GM21825 (cell line): Measurements from ENCODE around the gene DEFB131B.
"Not testable (repeated sequence)": the region's sequence is repeated elsewhere in the genome, so short reads cannot be mapped to it uniquely, and the experiment has no call there.

Experiments used
- ATAC-seq: cut with Tn5 transposase; IDR thresholded peaks from one replicate; pipeline ENCODE4 v1.9.1; 2021; ENCODE audit warnings: mild to moderate bottlenecking, moderate library complexity; ENCODE audit not compliant: unreplicated experiment

Gene DEFB131B, protein sequence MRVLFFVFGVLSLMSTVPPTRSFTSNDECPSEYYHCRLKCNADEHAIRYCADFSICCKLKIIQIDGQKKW

DNA sequence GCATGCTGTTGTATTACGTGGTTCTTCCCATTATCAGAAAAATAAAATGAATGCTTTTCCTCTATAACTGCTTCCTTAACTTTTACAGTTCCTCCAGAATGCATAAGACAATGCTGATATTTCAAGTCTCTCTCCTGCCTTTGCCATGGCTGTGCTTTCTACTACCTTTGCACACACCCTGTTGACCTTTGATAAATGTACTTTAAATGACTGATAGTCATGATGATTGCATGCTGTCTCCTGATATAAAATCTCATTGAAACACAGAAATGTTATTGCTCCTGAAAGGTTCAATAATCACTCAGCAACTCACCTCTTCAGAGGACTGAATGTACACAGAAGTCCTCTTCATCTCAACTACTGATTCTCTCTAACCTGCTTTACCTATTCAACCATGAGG is at the start of gene DEFB131B:
Gene DEFB131B (plus strand): TSS at position 395 of the 400 bp plus-strand sequence. CDS start 0 bp downstream, at position 395.
- not testable (repeated sequence) for ATAC-seq

DNA sequence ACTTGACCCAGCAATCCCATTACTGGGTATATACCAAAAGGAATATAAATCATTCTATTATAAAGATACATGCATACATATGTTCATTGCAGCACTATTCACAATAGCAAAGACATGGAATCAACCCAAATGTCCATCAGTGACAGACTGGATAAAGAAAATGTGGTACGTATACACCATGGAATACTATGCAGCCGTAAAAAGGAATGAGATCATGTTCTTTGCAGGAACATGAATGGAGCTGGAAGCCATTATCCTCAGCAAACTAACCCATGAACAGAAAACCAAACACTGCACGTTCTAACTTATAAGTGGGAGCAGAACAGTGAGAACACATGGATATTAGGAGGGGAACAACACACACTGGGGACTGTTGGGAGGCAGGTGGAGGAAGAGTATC is 49.0 kb upstream of the DEFB131B start:
- ATAC-seq: not testable (repeated sequence)

DNA sequence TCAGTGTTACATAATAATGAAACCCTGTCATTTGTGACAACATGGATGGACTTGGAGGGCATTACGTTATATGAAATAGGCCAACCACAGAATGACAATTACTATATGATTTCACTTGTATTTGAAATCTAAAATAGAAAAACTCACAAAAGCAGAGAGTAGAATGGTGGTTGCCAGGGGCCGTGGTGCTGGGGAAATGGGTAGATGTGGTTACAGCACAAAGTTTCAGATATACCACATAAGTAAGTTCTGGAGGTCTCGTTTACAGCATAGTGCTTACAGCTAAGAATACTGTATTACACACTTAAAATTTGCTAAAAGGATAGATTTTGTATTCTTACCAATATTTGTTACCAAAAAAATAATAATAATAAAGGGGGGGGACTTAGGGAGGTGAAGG is 48.6 kb upstream of the DEFB131B start:
- ATAC-seq: not testable (repeated sequence)

DNA sequence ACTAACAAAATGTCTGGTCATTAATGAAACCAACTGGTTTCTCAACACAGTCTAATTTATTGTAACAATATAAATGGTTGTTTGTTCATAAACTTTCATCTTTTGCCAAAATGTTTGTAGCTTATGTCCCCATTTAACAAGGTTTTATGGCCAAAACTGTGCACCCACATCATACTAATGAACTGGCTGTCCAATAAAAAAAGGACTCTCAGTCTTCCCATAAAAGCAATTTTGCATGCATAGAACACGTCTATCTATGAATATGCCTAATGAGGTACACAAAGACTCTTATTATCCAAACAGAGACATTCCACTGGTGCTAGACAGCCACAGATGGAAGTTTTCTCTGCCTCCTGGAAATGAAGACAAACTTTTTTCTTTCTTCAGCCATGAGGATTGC is 45.4 kb upstream of the DEFB131B start, which contains the start of gene DEFB108B:
Gene DEFB108B (plus strand): TSS at position 390 of the 400 bp plus-strand sequence. CDS start 0 bp downstream, at position 390.
- not testable (repeated sequence) for ATAC-seq

DNA sequence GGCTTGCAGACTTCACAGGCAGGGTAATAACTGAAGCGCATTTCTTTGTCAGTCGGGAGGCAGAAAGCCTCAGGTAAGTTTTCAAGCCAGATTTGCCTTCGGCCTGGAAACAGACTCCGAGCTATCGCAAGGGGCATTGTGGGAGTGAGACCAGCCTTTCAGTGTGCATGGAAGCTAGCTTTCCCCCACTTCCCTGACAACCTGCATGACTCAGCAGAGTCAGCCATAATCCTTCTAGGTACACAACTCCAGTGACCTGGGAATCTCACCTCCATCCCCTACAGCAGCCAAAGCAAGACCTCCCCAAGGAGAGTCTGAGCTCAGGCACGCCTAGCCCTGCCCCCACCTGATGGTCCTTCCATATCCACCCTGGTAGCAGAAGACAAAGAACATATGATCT is 35.5 kb upstream of the DEFB131B start:
- not testable (repeated sequence) for ATAC-seq

DNA sequence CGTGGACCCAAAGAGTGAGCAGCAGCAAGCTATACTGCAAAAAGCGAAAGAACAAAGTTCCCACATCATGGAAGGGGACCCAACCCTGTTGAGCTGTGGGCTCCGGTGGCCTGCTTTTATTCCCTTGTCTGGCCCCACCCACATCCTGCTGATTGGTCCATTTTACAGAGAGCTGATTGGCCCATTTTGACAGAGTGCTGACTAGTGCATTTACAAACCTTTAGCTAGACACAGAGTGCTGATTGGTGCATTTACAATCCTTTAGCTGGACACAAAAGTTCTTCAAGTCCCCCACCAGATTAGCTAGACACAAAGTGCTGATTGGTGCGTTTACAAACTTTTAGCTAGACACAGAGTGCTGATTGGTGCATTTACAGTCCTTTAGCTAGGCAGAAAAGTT is 34.9 kb upstream of the DEFB131B start:
- ATAC-seq: not testable (repeated sequence)

DNA sequence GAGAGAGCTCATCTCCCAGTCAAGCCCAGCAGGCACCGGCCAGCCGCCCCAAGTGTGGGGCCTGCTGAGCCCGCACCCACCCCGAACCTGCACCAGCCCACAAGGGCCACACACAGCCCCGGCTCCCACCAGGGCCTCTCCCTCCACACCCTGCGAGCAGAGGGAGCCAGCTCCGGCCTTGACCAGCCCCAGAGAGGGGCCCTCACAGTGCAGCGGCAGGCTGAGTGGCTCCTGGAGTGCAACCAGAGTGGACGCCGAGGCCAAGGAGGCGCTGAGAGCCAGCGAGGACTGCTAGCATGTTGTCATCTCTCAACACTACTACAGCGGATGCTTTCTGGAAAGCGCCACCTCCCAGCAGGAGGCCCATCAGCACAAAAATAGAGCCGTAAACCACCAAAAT is 34.4 kb upstream of the DEFB131B start:
- no peak for ATAC-seq

DNA sequence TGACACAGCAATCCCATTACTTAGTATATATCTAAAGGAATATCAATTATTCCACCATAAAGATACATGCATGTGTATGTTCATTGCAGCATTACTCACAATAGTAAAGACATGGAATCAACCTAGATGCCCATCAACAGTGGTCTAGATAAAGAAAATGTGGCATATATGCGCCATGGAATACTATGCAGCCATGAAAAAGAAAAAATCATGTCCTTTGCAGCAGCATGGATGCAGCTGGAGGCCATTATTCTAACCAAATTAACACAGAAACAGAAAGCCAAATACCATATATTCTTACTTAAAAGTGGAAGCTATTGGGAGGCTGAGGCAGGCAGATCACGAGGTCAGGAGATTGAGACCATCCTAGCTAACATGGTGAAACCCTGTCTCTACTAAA is 24.4 kb upstream of the DEFB131B start:
- ATAC-seq: not testable (repeated sequence)

DNA sequence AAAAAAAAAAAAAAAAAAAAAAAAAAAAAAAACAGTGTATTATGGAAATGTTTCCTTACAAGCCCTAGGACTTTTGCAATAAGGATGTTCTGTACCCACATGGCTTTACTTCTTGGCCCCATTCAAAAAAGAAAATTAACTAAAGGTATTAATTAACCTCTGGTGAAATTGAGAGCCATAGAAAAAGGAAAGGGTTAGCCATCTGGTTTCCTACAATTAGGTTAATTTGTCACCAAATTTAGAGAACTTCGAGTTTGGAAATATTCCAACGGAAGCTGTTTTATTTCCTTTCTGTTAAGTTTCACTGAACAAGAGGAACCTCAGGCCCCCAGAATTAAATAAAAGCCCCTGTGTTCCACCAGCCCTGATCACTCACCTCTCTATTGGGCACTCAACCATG is 22.4 kb upstream of the DEFB131B start:
- ATAC-seq: not testable (repeated sequence)

DNA sequence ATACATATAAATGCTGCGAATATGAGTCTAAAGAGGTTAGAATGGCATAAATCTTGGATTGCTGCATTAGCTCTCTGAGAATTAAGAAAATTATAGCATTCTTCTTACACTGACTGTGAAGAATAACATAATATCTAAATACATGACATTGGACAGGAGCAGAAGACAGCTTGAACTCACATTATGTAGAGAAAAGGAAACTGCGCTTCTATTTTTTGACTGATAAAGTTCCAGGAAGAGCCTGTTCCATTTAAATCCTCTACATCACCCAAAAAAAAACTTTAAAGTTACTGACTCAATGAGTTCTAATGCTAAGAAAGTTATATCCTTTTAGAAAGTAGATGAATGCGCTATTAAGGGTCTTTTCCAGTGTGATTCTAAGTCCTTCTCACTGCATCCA is 17.4 kb upstream of the DEFB131B start:
- ATAC-seq: not testable (repeated sequence)

DNA sequence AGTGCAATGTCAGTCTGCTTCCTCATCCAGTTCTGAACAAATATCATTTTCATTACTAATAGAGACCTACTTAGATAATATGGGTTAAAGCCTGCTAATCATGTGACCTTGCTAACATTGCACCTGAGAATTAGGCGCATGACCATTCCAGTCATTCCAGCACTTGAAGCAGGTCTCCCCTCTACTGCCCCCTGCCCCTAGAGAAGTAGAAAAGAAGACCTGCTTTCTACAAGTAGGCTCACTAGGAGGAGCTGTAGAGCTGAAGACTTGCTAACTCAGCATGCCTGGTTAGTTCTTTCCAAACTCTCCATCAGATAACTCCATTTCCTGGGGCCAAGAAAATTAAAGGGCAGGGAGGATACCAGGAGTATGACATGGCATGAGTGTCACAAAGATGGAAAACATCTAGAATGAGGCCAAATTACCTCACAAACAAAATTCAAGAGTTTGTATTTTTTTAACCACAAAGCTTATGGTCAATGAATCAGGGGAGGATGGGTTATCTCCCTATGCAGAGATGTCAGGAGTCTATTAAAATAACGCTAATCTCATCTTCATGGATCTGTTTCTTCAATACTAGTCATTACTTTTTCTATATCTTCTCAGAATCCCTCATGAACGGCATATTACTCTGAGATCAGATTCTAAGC is 14.2 kb upstream of the DEFB131B start:
- ATAC-seq: not testable (repeated sequence)

DNA sequence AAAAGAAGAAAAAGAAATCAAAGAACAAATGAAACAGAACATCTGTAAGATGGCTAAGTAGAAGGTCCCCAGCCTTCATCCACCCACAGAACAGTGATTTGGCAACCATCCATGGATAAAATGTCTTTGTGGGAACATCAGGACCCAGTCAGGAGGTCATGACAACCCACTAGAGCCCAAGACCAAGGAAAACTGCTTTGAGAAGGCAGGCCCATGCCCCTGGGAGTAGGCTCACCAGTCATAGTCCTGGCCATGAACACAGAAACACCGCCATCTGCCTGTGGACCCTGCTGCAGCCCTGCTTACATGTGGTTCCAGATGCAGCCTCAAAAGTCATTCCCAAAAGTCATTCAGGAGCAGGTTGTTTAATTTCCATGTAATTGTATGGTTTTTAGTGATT is 11.0 kb upstream of the DEFB131B start:
- not testable (repeated sequence) for ATAC-seq

DNA sequence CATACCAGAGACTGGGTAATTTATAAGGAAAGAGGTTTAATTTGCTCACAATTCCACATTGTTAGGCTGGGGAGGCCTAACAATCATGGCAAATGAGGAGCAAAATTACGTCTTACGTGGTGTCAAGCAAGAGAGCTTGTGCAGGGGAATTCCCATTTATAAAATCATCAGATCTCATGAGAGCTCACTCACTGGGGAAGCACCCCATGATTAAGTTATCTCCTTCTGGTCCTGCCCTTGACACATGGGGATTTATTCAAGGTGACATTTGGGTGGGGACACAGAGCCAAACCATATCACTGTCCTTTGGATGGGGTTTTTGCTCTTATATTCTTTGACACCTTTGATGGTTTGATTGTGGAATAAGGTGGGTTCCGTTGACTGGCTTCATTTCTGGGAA is 8.3 kb upstream of the DEFB131B start:
- not testable (repeated sequence) for ATAC-seq

DNA sequence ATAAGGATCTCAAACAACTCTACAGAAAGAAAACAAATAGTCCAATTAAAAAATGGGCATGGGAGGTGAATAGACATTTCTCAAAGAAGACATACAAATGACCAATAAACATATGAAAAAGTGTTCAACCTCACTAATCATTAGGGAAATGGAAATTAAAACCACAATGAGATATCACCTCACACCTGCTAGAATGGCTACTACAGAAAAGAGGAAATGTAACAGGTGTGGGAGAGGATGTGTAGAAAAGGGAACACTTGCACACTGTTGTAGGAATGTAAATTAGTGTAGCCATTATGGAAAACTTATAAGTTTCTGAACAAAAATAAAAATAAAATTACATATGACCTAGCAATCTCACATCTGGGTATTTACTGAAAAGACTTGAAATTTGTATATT is 7.6 kb upstream of the DEFB131B start:
- not testable (repeated sequence) for ATAC-seq

DNA sequence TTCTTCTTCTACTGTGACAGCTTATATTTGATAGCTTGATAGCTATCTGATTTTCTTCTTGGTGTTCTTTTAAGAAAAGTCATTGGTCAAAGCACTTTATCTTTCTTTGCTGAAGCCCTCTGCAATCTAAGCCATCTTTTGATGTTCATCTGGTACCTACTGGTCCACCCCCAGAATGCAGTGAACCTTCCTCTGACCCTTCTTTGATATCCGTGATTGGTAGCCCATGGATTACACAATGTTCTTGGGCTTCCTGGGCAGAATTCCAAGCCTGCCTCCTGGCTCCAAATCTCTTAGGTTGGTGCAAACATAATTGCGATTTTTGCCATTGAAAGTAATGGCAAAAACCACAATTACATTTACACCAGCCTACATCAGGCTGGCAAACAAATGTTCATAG is 2.0 kb upstream of the DEFB131B start:
- ATAC-seq: not testable (repeated sequence)

DNA sequence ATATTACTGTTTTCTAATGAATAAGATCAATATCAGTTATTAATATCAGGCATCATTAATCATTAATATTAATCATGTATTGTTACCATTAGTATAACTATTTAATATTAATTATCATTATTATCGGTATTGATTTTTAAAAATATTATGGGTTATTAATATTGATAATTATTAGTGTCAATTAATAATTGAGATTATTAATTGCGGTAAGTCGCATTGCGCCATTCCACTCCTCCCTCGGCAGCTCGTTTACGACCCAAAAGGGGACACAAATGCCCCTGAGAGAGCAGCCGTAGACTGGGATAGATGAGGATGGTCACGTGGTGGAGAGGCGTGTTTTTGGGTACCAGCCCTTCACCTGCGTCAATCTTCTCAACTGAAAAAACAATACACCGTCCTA is 7.6 kb downstream of the DEFB131B start:
- not testable (repeated sequence) for ATAC-seq

DNA sequence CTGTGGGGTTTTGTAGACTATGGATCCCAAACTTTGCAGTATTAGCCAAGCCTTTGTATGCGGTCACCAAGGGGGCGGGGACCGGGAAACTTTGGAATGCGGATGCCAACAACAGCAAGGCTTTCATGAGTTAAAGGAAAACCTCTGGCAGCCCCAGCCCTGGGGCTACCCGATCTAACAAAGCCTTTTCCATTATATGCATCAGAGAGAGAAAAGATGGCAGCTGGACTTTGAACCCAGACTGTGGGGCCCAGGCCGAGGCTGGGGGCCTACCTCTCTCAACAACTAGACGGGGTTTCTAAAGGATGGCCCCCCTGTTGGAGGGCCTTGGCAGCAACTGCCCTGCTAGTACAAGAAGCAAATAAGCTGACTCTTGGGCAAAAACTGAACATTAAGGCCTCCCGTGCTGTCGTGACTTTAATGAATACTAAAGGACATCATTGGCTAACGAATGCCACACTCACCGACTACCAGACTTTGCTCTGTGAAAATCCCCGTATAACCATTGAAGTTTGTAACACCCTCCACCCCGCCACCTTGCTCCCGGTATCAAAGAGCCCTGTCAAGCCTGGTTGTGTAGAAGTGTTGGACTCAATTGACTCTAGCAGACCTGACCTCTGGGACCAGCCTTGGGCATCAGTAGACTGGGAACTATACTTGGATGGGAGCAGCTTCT is 10.2 kb downstream of the DEFB131B start:
- not testable (repeated sequence) for ATAC-seq

DNA sequence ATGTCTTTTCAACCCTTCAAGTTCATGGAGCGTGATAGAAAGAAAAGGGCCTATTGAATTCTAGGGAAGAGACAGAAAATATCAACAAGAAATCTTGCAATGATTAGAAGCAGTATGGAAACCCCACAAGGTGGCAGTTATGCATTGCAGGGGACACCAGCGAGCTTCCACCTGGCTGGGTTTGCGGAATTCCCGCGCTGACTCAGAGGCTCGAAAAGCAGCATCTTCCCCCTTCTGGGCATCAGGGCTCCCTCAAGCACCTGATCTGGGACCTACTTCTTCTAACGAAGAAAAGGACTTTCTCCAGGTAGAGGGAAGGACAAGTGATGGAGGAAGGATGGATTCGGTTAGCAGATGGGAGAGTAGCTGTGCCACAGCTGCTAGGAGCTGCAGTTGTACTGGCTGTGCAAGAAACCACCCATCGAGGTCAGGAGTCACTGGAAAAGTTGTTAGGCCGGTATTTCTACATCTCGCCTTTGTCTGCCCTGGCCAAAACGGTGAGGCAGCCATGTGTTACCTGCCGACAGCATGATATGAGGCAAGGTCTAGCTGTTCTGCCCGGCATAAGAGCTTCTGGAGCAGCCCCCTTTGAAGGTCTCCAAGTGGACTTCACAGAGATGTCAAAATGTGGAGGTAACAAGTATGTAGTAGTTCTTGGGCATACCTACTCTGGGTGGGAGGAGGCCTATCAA is 11.1 kb downstream of the DEFB131B start:
- ATAC-seq: not testable (repeated sequence)

DNA sequence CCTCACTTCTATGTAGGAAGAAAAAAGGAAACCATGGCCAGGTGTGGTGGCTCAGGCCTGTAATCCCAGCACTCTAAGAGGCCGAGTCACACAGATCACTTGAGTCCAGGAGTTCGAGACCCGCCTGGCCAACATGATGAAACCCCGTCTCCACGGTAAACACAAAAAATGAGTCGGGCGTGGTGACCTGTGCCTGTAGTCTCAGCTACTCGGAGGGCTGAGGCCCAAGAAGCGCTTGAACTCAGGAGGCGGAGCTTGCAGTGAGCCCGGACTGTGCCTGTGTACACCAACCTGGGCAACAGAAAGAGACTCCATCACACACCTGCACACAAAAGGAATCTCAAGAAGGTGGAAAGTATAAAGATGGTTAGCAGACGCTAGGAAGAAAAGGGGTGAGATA is 17.7 kb downstream of the DEFB131B start:
- ATAC-seq: no peak

DNA sequence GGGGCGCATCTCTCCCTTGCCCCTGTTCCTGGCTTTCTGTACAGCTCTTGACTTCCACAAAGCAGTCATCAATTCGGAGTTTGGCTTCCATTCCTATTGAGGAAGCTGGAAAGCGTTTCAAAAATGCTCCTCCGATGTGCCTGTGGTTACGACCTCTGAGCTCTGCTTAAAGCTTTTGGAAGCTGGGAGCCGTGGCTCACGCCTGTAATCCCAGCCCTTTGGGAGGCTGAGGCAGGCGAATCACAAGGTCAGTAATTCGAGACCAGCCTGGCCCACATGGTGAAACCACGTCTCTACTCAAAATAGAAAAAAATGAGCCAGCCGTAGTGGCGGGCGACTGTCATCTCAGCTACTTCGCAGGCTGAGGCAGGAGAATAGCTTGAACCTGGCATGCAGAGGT is 22.9 kb downstream of the DEFB131B start:
- ATAC-seq: not testable (repeated sequence)

DNA sequence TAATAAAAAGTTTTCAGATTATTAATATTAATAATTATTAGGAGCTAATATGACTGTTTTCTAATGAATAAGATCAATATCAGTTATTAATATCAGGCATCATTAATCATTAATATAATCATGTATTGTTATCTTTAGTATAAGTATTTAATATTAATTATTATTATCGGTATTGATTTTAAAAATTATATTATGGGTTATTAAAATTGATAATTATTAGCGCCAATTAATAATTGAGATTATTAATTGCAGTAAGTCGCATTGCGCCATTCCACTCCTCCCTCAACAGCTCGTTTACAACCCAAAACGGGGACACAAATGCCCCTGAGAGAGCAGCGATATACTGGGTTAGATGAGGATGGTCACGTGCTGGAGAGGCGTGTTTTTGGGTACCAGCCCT is 30.0 kb downstream of the DEFB131B start:
- ATAC-seq: no peak
